Smooth muscle cell of the coronary artery (primary cell): ENCODE data around the gene ISYNA1. TPM values are rescaled to one million over a fixed set of nuclear protein-coding genes. Genes with fewer than 3 reads are reported as not detected.

Experiments used
- total RNA-seq: library from RNA; depleted of rRNA; stranded (reverse); fragments of >200 nt; gene quantifications from 2 replicates; pipeline ENCODE4 v1.2.3, GENCODE V29; 2014; ENCODE audit warnings: low replicate concordance

The ISYNA1 gene
- total RNA-seq: 5.6 and 36.9 TPM in 2 replicates

DNA sequence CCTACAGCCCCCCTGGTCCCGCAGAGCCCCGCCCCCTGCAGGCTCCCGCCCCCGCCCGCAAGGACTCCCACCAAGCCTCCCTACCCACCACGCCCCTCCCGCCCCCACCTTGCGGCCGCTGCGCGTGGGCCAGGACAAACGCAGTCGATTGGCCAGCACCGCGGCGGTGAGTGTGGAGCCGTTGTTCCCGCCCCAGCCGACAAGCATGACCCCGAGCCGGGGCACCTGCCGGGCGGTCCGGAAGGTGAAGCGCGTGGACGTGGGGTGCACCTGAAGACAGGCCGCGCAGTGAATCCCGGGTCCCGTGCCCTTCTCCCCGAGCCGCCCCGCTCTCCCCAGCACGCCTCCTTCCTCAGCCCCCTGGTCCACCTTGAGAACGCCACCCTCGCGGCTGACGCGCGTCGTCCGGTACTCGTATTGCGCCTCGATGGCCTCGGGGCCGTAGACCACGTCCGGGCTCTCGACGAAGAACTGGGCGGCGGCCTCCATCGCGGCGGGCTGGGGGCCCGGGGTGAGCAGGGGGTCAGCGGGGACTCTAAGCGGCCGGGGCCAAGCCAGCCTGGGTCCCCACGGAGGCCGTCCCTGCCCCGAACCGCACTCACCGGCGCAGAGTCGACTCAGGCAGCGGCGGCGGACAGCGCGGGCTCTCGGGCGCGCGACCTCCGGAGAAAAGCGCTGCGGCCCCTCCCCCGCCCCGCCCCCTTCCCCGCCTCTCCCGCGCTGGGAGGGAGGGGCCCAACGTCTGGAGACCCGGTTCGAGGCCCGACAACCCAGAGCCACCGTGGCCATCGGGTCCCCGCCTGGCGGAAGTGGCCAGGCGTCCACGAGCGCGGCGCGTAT, at the start of gene ISYNA1:
Gene ISYNA1, minus strand, starts transcription at position 643 of the 840 bp plus-strand sequence. Its CDS starts 154 bp downstream, at position 489.

DNA sequence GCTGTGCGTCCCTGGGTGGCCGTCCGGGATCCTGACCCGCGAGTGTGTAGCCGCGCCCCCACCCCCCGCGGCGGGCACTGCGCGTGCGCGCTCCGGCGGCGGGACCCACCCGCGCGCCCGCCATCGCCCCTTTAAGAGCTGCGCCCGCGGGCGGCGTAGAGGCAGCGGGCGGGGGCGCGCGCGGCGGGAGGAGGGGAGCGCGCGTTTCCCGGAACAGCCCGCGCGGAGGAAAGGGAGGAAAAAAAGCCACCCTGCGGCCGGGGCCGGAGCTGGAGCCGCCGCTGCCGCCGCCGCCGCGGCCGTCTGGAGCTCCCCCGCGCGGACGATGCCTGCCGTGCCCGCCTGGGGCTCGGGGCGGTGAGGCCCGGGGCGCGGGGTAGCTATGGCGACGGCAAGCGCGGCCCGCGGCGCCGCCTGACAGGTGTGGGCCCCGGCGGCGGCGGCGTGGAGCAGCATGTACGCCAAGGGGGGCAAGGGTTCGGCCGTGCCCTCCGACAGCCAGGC, 18.7 kb downstream of the ISYNA1 start, which contains the start of gene SSBP4:
Gene SSBP4, plus strand, starts transcription at position 204 of the 504 bp plus-strand sequence. Its CDS starts 251 bp downstream, at position 455.

DNA sequence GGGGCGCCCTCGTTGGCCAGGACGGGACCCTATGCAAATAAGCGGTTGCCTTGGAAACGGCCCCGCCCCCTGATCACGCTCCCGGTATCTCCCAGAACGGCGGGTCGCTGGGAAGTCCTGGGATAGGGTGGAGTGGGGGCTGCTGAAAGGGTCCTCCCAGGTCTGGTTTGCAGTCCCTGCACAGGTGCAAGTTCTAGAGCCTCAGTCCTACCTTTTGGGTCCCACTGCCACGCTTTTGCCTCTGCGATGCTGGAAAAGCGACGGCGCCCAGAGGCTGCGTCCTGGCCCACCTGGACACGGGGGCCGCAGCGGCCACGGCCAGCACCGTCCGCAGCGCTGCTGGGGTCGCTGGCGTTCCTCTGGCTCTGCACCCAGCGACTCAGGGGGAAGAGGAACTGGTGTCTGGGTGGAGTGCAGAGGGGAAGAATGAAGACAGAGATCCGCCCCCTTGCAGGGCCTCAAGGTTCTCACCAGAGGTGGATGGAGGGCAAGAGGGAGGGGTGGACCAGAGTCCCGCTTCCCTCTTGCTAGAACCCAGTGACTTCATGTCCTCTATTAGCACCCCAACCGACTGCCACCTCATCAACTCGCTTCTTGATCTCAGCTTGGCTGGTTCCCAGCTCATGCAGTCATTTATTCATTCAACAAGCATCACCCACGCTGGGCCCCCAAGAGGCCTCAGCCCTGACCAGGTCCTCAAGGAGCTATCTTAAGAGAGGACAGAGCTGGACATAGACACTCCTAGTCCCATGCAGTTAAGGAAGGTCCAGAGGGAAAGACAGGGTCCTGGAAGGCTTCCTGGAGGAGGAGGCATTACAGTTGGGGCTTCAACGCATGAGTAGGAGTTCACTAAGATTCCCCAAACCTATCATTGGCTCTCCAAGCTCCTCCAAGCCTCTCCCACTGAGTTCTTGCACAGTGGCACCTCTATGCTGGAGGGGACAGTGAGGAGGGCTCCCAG, 40.4 kb downstream of the ISYNA1 start, which contains the start of gene LRRC25:
Gene LRRC25, minus strand, starts transcription at position 381 of the 961 bp plus-strand sequence. CDS start 659 bp downstream, outside the sequence.

DNA sequence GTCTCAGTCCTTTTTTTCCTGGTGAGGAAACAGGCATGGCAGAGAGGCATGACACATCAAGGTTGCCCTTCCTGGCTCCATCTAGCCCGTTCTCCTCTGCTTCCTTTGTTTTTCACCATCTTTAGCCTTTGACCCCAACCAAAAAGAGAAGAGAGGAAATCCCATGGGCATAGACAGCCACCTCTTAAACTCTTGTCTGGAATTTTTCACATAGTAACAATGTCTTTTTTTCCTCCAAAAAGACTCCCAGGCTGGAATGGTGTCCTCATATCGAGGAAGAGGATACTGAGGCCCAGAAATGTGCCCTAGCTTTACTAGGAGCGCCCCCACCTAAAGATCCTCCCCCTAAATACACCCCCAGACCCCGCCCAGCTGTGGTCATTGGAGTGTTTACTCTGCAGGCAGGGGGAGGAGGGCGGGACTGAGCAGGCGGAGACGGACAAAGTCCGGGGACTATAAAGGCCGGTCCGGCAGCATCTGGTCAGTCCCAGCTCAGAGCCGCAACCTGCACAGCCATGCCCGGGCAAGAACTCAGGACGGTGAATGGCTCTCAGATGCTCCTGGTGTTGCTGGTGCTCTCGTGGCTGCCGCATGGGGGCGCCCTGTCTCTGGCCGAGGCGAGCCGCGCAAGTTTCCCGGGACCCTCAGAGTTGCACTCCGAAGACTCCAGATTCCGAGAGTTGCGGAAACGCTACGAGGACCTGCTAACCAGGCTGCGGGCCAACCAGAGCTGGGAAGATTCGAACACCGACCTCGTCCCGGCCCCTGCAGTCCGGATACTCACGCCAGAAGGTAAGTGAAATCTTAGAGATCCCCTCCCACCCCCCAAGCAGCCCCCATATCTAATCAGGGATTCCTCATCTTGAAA, 52.0 kb downstream of the ISYNA1 start, which contains the start of gene GDF15:
Gene GDF15, plus strand, starts transcription at position 484 of the 868 bp plus-strand sequence. Its CDS starts 32 bp downstream, at position 516.

Other genes starting within 250 kb of the ISYNA1 start
- gene MPV17L2, start 244.9 kb downstream of the ISYNA1 start, total RNA-seq: 3.3 and 11.6 TPM in 2 replicates
- 1.4 and 3.4 TPM in 2 replicates for gene RAB3A, start 234.1 kb downstream of the ISYNA1 start, total RNA-seq
- 1.6 and 2.1 TPM in 2 replicates for gene PDE4C, start 211.7 kb downstream of the ISYNA1 start, total RNA-seq
- 0.23 and 1.3 TPM in 2 replicates for gene IQCN, start 163.7 kb downstream of the ISYNA1 start, total RNA-seq
- gene JUND, start 156.5 kb downstream of the ISYNA1 start, total RNA-seq: 28.0 and 106 TPM in 2 replicates
- gene LSM4, start 115.1 kb downstream of the ISYNA1 start, total RNA-seq: 37.7 and 155 TPM in 2 replicates
- gene PGPEP1, start 97.5 kb downstream of the ISYNA1 start, total RNA-seq: 37.3 and 90.9 TPM in 2 replicates
- 17.9 and 53.0 TPM in 2 replicates for gene GDF15, start 52.0 kb downstream of the ISYNA1 start, total RNA-seq
- gene LRRC25, start 40.5 kb downstream of the ISYNA1 start, total RNA-seq: under 0.01 TPM in 1 of 2 replicates, not detected in the other
- 36.4 and 41.5 TPM in 2 replicates for gene SSBP4, start 18.7 kb downstream of the ISYNA1 start, total RNA-seq
- 11.6 and 18.1 TPM in 2 replicates for gene ELL, start 83.9 kb upstream of the ISYNA1 start, total RNA-seq
- gene FKBP8, start 105.4 kb upstream of the ISYNA1 start, total RNA-seq: 236 and 376 TPM in 2 replicates
- 44.7 and 69.2 TPM in 2 replicates for gene KXD1, start 119.7 kb upstream of the ISYNA1 start, total RNA-seq
- gene UBA52, start 133.7 kb upstream of the ISYNA1 start, total RNA-seq: 1,109 and 1,287 TPM in 2 replicates
- 58.5 and 69.9 TPM in 2 replicates for gene REX1BD, start 150.7 kb upstream of the ISYNA1 start, total RNA-seq
- gene CRLF1, start 168.7 kb upstream of the ISYNA1 start, total RNA-seq: 13.8 and 14.7 TPM in 2 replicates
- gene TMEM59L, start 174.7 kb upstream of the ISYNA1 start, total RNA-seq: 0.23 and 0.98 TPM in 2 replicates
- gene KLHL26, start 198.9 kb upstream of the ISYNA1 start, total RNA-seq: 10.2 and 19.4 TPM in 2 replicates
- gene CRTC1, start 245.5 kb upstream of the ISYNA1 start, total RNA-seq: 1.1 and 1.7 TPM in 2 replicates